Activated naive CD8-positive, alpha-beta T cell treated with anti-CD3 and anti-CD28 coated beads, Interleukin-2, amount 50 U/mL, for 16 hours (primary cell): ENCODE results near the gene DCUN1D2.

Experiments used
- DNase-seq: peaks from one replicate; pipeline ENCODE4 v3.0.0-alpha.2; 2020; ENCODE audit warnings: low read depth, low spot score

Gene DCUN1D2

GRCh38 chr13:113423520-113424163 is 66.9 kb downstream of the DCUN1D2 start:
- DNase-seq, result no peak

- no peak for DNase-seq
Measured at GRCh38 chr13:113422807-113423519, 67.5 kb downstream of the DCUN1D2 start.

DNA sequence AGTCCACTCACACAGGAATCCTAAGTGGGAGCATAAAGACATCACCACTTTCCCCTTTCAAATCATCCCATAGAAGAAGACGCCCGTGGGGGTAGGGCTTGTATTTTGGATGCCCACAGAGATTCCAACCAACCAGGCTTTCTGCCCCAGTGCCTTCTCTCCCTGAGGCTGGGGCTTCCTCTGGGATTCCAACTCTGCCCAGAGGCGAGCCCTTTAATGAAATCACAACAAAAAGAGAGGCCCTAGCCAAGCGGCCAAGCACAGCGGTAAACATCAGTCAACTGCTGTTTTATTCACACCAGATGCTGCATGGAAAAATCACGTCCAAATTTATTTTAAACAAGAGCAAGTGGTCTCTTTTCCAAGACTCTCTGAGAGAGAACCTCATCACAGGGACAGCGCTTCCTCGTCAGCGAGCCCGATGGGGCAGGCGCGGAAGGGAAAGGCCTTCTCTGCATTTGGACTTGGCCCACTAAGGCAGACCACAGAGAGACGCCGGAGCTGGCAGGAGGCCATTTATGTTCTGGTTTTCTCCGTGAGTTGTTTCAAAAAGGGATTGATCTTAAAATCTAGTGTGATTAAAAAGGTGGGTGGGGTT is 68.7 kb downstream of the DCUN1D2 start:
- no peak for DNase-seq

DNA sequence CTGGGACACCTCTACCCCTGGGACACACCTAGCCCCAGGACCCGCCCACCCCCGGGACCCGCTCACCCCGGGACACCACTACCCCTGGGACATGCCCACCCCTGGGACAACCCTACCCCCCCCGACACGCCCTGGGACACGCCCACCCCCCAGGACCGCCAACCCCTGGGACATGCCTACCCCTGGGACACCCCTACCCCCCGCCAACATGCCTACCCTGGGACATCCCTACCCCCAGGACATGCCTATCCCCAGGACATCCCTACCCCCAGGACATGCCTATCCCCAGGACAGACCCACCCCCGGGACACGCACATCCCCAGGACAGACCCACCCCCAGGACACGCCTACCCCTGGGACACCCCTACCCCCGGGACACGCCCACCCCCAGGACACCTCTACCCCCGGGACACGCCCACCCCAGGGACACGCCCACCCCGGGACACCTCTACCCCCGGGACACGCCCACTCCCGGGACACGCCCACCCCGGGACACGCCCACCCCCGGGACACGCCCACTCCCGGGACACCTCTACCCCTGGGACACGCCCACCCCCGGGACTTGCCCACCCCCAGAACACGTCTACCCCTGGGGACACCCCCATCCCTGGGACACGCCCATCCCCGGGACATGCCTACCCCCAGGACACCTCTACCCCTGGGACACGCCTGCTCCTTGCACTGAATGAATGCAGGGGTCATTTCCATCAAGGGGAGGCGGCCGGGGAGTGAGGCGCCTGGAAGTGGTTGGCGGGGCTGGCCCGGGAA is 69.5 kb downstream of the DCUN1D2 start:
- DNase-seq, result no peak

- DNase-seq, result no peak
Measured at GRCh38 chr13:113420232-113420631, 70.3 kb downstream of the DCUN1D2 start.

DNA sequence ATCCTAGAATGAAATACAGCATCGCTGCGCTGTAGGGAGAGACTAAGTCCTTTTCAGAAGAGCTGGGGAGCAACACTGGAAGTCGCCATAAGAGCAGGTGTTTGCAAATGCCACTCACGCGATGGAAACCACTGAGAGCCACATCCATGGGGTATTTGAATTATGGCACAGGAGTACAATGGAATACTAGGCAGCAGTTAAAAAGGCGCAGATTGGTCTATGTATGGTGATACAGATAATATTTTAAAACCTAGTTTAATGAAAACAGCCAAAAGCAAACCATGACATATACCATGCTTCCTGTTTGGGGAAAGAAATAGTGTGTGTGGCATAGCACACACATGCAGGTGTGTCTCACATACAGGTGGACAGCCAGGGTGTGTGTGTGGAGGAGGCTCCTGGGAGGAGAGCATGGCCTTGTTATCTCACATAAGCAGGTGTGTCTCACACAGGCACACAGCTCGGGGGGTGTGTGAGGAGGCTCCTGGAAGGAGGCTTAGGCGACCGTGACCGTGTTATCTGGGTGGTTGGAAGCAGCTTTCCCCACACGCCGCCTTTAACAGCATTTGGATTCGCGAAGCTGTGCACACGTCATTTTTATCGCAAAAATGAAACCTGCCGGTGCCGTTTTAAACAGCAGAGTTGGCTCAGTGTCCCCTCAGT is 70.8 kb downstream of the DCUN1D2 start:
- DNase-seq, result no peak

- DNase-seq, result no peak
Measured at GRCh38 chr13:113418722-113419049, 71.8 kb downstream of the DCUN1D2 start.

GRCh38 chr13:113417836-113418721 is 72.4 kb downstream of the DCUN1D2 start:
- DNase-seq, result no peak

DNA sequence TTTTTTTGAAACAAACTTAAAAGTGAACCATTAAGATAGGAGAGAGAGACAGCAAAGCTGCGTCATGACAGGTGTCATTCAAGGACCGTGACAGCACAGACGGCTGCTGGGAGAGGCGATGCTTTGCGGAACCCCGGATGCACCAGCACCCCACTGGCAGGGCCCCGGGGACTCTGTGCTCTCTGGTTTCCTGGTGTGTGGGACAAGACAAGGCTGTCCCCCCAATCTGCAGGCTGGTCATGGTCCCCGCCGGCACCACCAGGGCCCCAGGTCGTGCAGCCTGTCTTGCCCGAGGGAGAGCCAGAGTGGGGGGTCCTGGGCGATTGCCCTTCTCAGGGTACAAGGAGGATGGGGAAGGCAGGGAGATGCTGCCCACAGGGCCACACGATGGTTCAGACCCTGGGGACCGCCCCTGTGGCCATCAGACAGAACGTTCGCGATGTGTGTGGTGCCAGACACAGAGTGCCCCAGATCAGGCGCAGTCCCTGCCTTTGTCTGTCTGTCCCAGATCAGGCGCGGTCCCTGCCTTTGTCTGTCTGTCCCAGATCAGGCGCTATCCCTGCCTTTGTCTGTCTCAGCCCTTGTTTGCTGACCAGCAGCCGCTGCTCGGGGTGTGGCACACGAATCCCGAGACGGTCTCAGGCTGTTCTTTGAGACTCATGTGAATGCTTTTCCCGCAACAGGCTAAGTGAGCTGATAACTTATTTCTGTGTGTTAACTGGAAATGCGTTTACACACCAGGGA is 73.3 kb downstream of the DCUN1D2 start:
- no peak for DNase-seq

- DNase-seq, result no peak
Measured at GRCh38 chr13:113415825-113416224, 74.7 kb downstream of the DCUN1D2 start.

DNA sequence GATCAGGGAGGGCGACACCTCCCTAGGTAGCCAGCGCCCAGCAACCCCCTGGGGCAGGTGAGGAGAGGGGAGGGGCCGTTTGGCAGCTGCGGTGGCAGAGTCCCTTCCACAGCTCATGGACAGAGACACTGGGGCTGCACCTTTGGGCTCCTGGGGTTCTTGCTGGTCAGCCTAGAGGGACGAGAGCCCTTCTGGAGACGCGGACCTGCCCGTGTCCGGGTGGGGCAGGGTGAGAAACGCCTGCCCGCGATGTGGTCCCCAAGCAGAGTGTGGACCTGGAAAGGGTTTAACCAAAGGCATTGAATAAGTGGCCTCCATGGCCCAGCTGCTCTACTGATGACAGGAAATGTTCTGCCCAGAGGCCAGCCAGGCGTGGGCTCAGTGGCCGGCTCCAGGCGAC is 75.5 kb downstream of the DCUN1D2 start:
- DNase-seq, result no peak

- no peak for DNase-seq
Measured at GRCh38 chr13:113414335-113414734, 76.2 kb downstream of the DCUN1D2 start.

DNA sequence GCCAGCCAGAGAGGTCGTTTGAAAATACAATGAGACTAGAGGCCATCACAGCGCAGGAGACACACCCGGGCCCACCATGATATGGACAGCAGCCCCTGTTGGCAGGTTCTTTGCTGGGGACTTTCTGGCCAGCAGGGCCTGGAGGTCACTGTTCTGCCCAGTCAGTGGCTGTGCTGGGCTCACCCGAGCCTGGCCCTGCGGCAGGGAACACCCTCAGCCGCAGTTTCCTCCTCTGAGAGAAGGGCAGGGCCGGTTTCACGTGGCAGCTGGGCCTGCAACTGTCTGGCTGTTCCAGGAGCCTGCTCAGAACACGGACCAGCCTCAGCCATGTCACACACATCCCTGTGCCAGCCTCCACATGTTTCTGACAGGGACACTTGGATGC is 76.6 kb downstream of the DCUN1D2 start:
- DNase-seq, result no peak

- DNase-seq, result no peak
Measured at GRCh38 chr13:113413178-113413897, 77.2 kb downstream of the DCUN1D2 start.

DNA sequence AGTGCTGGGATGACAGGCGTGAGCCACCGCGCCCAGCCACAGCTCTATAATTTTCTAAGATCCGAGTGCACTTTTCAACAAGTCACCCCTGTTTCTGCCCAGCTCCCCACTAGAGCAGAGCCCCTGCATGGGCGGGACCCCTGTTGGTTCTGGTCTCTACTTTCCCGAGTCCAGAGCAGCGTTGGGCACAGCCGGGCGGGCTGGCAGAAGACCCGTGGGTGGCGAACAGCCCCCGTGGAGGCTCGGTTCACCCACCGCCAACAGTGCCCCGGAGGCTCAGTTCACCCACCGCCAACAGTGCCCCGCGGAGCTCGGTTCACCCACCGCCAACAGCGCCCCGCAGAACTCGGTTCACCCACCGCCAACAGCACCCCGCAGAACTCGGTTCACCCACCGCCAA is 78.1 kb downstream of the DCUN1D2 start:
- no peak for DNase-seq

GRCh38 chr13:113411216-113412023 is 79.1 kb downstream of the DCUN1D2 start:
- DNase-seq, result no peak

DNA sequence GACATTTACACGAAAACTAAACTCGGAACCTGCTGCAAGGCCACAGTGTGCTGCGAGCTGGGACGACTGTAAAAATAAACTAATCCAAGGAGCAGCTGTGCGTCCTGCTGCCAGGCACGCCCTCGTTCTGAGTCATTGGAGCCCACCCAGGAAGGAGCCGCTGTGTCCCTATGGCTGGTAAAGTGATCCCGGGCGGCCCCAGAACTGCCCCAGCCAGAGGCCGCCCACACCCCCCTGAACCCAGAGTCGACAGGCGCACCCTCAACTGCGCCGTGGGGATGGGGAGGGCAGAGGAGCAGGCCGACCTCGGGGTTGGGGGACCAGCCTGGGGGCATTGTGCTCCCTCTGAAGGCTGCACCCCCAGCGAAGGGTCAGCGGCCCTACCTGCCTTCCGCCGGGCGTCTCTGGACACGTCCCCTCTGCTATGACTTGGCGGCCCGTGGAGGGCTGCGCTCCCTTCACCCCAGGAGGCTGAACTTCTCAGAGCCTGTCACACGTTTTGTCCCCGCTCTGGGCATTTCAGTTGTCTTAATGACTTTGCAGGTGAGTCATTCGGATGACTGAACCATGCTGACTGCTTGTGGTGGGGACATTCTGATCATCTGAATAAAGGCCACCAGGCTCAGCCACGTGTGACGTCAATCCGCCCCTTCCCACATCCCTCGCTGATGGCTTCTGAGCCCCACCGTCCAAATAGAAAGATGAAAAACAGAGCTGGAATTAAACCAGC is 79.9 kb downstream of the DCUN1D2 start:
- no peak for DNase-seq

DNA sequence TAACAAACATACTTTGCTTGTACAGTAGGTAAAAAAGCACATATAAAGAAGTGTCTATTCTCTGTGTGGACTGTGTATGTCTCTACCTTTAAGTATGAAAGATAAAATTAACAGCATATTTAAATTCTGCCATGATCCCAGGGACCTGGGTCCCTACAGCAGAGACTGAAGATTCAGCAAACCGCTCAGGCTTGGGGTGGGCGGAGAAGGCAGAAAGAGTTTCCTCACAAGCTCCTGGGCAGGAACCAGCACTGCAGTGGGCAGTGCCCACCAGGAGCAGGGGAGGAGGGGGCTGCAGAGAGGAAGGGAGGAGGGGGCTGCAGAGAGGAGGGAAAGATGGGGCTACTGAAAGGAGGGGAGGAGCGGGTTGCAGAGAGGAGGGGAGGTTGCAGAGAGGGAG is 81.9 kb downstream of the DCUN1D2 start:
- no peak for DNase-seq
